ENCODE data around the gene SPATS1.

The SPATS1 gene

DNA sequence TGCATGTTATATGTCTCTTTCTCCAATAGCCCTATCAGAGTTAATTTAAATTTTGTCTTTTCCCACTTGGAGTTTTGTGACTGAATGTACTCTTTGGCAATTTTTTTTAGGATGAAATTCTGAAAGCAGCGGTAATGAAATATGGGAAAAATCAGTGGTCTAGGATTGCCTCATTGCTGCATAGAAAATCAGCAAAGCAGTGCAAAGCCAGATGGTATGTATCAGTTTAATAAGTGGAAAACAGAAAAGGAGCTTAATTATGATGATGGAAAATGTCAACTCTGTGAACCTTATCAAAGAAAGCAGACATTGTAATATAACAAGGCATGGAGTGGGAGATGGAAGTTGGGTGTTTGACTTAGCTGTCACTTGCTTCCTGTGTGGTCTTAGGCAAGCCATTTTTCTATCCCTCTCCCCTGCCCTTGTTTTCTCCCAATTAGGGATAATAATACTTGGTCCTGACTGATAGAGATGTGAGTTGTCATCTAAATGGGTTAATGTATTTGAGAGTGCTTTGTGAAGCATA is 47.8 kb downstream of the SPATS1 start:
- DNase-seq (ENCODE audit: low spot score) = no peak
